ENCODE measurements around the gene PADI2.

The PADI2 gene

DNA sequence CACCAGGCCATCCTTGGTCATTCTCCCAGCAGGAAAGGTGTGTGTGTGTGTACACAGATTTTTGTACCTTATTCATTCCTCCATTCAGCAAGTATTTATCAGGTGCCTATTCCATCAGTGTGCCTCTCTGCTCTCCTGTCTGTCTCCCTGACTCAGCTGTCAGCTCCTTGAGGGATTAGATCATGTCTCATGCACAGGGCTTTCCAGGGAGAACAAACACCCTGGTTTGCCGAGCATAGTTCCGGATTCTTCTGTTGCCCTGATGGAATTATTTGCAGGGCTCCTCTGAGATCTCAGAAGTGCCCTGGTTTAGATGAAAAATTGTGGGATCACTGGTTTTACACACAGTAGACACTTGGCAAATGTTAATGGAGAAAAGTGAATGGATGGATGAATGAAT lies 57.4 kb downstream of the PADI2 start:
- TF ChIP-seq, protein P1, sequence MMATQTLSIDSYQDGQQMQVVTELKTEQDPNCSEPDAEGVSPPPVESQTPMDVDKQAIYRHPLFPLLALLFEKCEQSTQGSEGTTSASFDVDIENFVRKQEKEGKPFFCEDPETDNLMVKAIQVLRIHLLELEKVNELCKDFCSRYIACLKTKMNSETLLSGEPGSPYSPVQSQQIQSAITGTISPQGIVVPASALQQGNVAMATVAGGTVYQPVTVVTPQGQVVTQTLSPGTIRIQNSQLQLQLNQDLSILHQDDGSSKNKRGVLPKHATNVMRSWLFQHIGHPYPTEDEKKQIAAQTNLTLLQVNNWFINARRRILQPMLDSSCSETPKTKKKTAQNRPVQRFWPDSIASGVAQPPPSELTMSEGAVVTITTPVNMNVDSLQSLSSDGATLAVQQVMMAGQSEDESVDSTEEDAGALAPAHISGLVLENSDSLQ (IDR thresholded peaks at IDR 0.05) = no peak
- TF ChIP-seq SP1 (IDR thresholded peaks at IDR 0.05) (no peak), LEF1 (IDR thresholded peaks at IDR 0.05; ENCODE audit: borderline replicate concordance) (no peak), ZNF384 (IDR thresholded peaks at IDR 0.05) (no peak), ELF4 (IDR thresholded peaks at IDR 0.05) (no peak)
- POLR2A ChIA-PET = no interaction called here
- CTCF ChIA-PET = interaction anchor here (0.5 kb wide), 1 partner anchor 216 kb away, joined by 3 read pairs; no protein-coding TSS in a partner anchor
- DNase-seq (ENCODE audit: extremely low spot score) = no peak

GRCh38 chr1:17061486-17061885 lies 57.8 kb downstream of the PADI2 start:
- DNase-seq (ENCODE audit: extremely low spot score) = no peak
- POLR2A ChIA-PET = no interaction called here
- CTCF ChIA-PET = interaction anchor here (0.5 to 1.8 kb wide), 2 partner anchors 176 to 217 kb away, joined by 3 to 6 read pairs; no protein-coding TSS in a partner anchor
- TF ChIP-seq, protein P1 (IDR thresholded peaks at IDR 0.05) = no peak
- no peak for TF ChIP-seq BHLHE40 (IDR thresholded peaks at IDR 0.05; ENCODE audit: borderline replicate concordance)
- TF ChIP-seq SP1 (IDR thresholded peaks at IDR 0.05) = no peak
- no peak for TF ChIP-seq HDGF (IDR thresholded peaks at IDR 0.05; ENCODE audit: borderline replicate concordance)
- no peak for TF ChIP-seq ARNT (IDR thresholded peaks at IDR 0.05)
- no peak for TF ChIP-seq FOXM1 (IDR thresholded peaks at IDR 0.05; ENCODE audit: borderline replicate concordance)
- TF ChIP-seq FOXK2 (IDR thresholded peaks at IDR 0.05) = no peak
- no peak for TF ChIP-seq NFRKB (IDR thresholded peaks at IDR 0.05)
- no peak for TF ChIP-seq FOXA1 (IDR thresholded peaks at IDR 0.05)
- TF ChIP-seq ELF4 (IDR thresholded peaks at IDR 0.05) = no peak

DNA sequence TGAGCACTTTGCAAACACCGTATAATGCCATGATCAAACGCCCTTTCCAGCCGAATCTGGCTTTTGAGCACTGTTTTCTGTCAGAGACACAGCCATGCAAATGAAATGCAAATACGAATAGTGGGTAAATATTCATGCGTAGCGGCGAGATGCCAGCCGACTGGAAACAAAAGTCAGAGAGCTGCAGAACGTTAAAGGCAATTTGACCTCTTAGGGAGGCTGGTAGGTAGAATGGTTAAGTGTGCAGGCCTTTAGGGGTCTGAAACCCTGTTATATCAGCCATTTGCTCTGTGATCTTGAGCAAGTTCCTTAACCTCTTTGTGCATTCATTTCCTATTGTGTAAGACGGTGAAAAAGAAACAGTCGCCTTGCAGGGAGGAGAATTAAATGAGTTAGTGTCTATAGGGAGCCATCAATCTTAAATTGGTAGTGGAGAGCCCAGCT lies 58.9 kb downstream of the PADI2 start:
- no peak for DNase-seq (ENCODE audit: extremely low spot score)
- no peak for TF ChIP-seq ZNF384 (IDR thresholded peaks at IDR 0.05)
- no peak for TF ChIP-seq ARNT (IDR thresholded peaks at IDR 0.05)
- TF ChIP-seq, protein P1 (IDR thresholded peaks at IDR 0.05) = no peak
- no peak for TF ChIP-seq LEF1 (IDR thresholded peaks at IDR 0.05; ENCODE audit: borderline replicate concordance)
- no peak for TF ChIP-seq FOXA1 (IDR thresholded peaks at IDR 0.05)
- no peak for TF ChIP-seq L3MBTL2 (conservative IDR thresholded peaks at IDR 0.05)
- POLR2A ChIA-PET = no interaction called here
- CTCF ChIA-PET = interaction anchor here (0.6 to 1.8 kb wide), 4 partner anchors 37 to 188 kb away, joined by 3 to 6 read pairs (median 4); no protein-coding TSS in a partner anchor

GRCh38 chr1:17059391-17060305 lies 59.6 kb downstream of the PADI2 start:
- peak; percentile 76 for DNase-seq (ENCODE audit: extremely low spot score)
- no peak for TF ChIP-seq L3MBTL2 (conservative IDR thresholded peaks at IDR 0.05)
- no peak for TF ChIP-seq HDGF (IDR thresholded peaks at IDR 0.05; ENCODE audit: borderline replicate concordance)
- no peak for TF ChIP-seq ZNF384 (IDR thresholded peaks at IDR 0.05)
- no peak for TF ChIP-seq SUZ12 (IDR thresholded peaks at IDR 0.05)
- TF ChIP-seq TARDBP (IDR thresholded peaks at IDR 0.05) = no peak
- no peak for TF ChIP-seq SP1 (IDR thresholded peaks at IDR 0.05)
- no peak for TF ChIP-seq BHLHE40 (IDR thresholded peaks at IDR 0.05; ENCODE audit: borderline replicate concordance)
- no peak for TF ChIP-seq ARNT (IDR thresholded peaks at IDR 0.05)
- TF ChIP-seq CTBP1 (IDR thresholded peaks at IDR 0.05; ENCODE audit: borderline replicate concordance) = no peak
- no peak for TF ChIP-seq FOXA1 (IDR thresholded peaks at IDR 0.05)
- TF ChIP-seq FOXK2 (IDR thresholded peaks at IDR 0.05) = no peak
- no peak for TF ChIP-seq LEF1 (IDR thresholded peaks at IDR 0.05; ENCODE audit: borderline replicate concordance)
- no peak for TF ChIP-seq NFRKB (IDR thresholded peaks at IDR 0.05)
- no peak for TF ChIP-seq ELF4 (IDR thresholded peaks at IDR 0.05)
- no peak for TF ChIP-seq FOXM1 (IDR thresholded peaks at IDR 0.05; ENCODE audit: borderline replicate concordance)
- TF ChIP-seq, protein P1 (IDR thresholded peaks at IDR 0.05) = no peak
- ChIA-PET CTCF (interaction anchor here (0.6 to 1.8 kb wide), 4 partner anchors 37 to 189 kb away, joined by 3 to 6 read pairs (median 4); no protein-coding TSS in a partner anchor), POLR2A (no interaction called here)

DNA sequence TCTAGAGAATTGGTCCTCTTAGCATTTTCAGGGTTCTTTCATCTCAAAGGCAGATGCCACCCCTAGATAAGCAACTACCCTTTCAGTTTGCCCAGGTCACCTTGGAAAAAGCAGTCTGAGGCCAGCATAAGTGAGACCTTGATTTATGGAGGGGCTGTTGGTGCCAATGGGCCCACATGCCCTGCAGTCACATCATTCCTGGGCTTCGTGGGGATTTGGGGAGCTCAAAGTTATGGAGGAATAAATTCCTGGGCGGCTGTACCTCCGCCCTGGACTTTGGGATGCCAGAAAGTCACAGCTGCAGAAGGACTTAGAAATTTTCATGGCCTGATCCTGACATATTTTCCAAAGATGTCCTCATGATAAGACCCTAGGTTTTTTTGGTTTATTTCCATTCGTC lies 62.7 kb downstream of the PADI2 start:
- ChIA-PET CTCF (no interaction called here), POLR2A (no interaction called here)
- TF ChIP-seq FOXK2 (IDR thresholded peaks at IDR 0.05) (no peak), NFRKB (IDR thresholded peaks at IDR 0.05) (no peak), HDGF (IDR thresholded peaks at IDR 0.05; ENCODE audit: borderline replicate concordance) (no peak), FOXM1 (IDR thresholded peaks at IDR 0.05; ENCODE audit: borderline replicate concordance) (no peak), LEF1 (IDR thresholded peaks at IDR 0.05; ENCODE audit: borderline replicate concordance) (no peak), BHLHE40 (IDR thresholded peaks at IDR 0.05; ENCODE audit: borderline replicate concordance) (no peak), FOXA1 (IDR thresholded peaks at IDR 0.05) (no peak), ELF4 (IDR thresholded peaks at IDR 0.05) (no peak)
- DNase-seq (ENCODE audit: extremely low spot score) = no peak

GRCh38 chr1:17055801-17056200 lies 63.5 kb downstream of the PADI2 start:
- POLR2A ChIA-PET = no interaction called here
- DNase-seq (ENCODE audit: extremely low spot score) = no peak
- no peak for TF ChIP-seq ZNF384 (IDR thresholded peaks at IDR 0.05)
- no peak for TF ChIP-seq ELF4 (IDR thresholded peaks at IDR 0.05)
- TF ChIP-seq ARNT (IDR thresholded peaks at IDR 0.05) = no peak
- TF ChIP-seq CTBP1 (IDR thresholded peaks at IDR 0.05; ENCODE audit: borderline replicate concordance) = no peak
- TF ChIP-seq L3MBTL2 (conservative IDR thresholded peaks at IDR 0.05) = no peak
- no peak for TF ChIP-seq FOXA1 (IDR thresholded peaks at IDR 0.05)
- no peak for TF ChIP-seq BHLHE40 (IDR thresholded peaks at IDR 0.05; ENCODE audit: borderline replicate concordance)
- no peak for TF ChIP-seq SP1 (IDR thresholded peaks at IDR 0.05)
- no peak for TF ChIP-seq TARDBP (IDR thresholded peaks at IDR 0.05)
- TF ChIP-seq FOXK2 (IDR thresholded peaks at IDR 0.05) = no peak
- no peak for TF ChIP-seq NFRKB (IDR thresholded peaks at IDR 0.05)
- TF ChIP-seq LEF1 (IDR thresholded peaks at IDR 0.05; ENCODE audit: borderline replicate concordance) = no peak
- TF ChIP-seq, protein P1 (IDR thresholded peaks at IDR 0.05) = no peak
- no peak for TF ChIP-seq SUZ12 (IDR thresholded peaks at IDR 0.05)
- no peak for TF ChIP-seq FOXM1 (IDR thresholded peaks at IDR 0.05; ENCODE audit: borderline replicate concordance)
- no peak for TF ChIP-seq HDGF (IDR thresholded peaks at IDR 0.05; ENCODE audit: borderline replicate concordance)
- CTCF ChIA-PET = no interaction called here
